ENCODE results near the gene PLOD3. TPM values are rescaled to one million over a fixed set of nuclear protein-coding genes. Genes with fewer than 3 reads are reported as not detected.

PLOD3 gene
- total RNA-seq, 1 experiment from 2014 or later: 74.5 TPM

DNA sequence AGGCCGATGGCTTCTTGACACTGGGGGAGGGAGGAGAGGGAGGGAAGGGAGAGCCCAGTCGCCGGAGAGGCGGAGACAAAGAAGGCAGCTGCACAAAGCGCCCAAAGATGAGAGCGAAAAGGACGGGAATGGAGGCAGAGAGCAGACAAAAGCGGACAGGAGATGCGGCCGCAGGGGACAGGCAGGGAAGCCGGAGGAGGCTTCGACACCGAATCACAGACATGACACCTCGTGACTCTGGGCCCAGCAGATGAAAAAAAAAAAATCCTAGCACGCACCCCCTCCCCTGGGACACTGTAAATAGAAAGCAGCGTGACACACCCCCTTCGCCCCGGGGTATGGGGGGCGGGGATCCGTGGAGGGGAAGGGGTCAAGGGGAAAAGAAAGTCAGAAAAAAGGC, 38.3 kb downstream of the PLOD3 start:
- Histone ChIP-seq H2BK20ac (ENCODE audit: low read depth, low read length, poor library complexity, severe bottlenecking) (no peak overlapping the region), H4K5ac (ENCODE audit: insufficient read length, low read depth, low read length) (no peak overlapping the region), H3K27ac (ENCODE audit: insufficient read length, low read depth, low read length) (no peak overlapping the region), H3K79me1 (ENCODE audit: insufficient read depth, low read depth, low read length, poor library complexity, severe bottlenecking) (no peaks in the 10 kb centered on the region), H3K4me2 (ENCODE audit: insufficient read depth, insufficient read length, low read length) (peak overlapping the region; percentile 91), H3K23ac (ENCODE audit: insufficient read length, low read depth, low read length) (no peak overlapping the region), H3K4ac (ENCODE audit: low read depth, low read length) (no peak overlapping the region), H2AK5ac (ENCODE audit: insufficient read length, low read length) (no peak overlapping the region), H2BK5ac (ENCODE audit: insufficient read length, low read length) (no peak overlapping the region), H3K79me2 (ENCODE audit: insufficient read depth, low read length) (no peaks in the 10 kb centered on the region), H3T11ph (ENCODE audit: low read length) (no peak overlapping the region), H3K18ac (ENCODE audit: insufficient read length, low read depth, low read length) (no peak overlapping the region), H3K27me3 (ENCODE audit: insufficient read depth, low read length) (peaks cover 31% of the 10 kb centered on the region; the same call in 1 of the 2 replicates), H3K4me1 (ENCODE audit: insufficient read depth, low read length) (no peaks in the 10 kb centered on the region; the same call in 1 of the 2 replicates), H4K20me1 (ENCODE audit: control insufficient read depth, insufficient read depth, insufficient read length) (no peaks in the 10 kb centered on the region), H3K56ac (ENCODE audit: insufficient read length, low read depth, low read length) (no peak overlapping the region), H4K91ac (ENCODE audit: insufficient read length, low read depth, low read length) (no peak overlapping the region), H3K9ac (ENCODE audit: extremely low read depth, insufficient read length, low read length) (no peak overlapping the region), H2BK15ac (ENCODE audit: low read depth, low read length) (no peak overlapping the region), H2AFZ (ENCODE audit: low read length) (no peak overlapping the region), H3K23me2 (ENCODE audit: insufficient read length, low read depth, low read length, poor library complexity, severe bottlenecking) (peaks cover 21% of the 10 kb centered on the region), H3K14ac (ENCODE audit: insufficient read depth, low read length) (no peak overlapping the region), H3K9me3 (ENCODE audit: control insufficient read depth, low read depth, low read length) (no peaks in the 10 kb centered on the region), H2BK12ac (ENCODE audit: insufficient read length, low read depth, low read length) (no peak overlapping the region), H2BK120ac (ENCODE audit: low read depth, low read length, poor library complexity, severe bottlenecking) (no peak overlapping the region), H4K8ac (replicated peaks; ENCODE audit: insufficient read length, low read depth, low read length) (no peak overlapping the region)
- WGBS (ENCODE audit: extremely low coverage, insufficient read length, low lambda C conversion rate): no CpG with 5 or more reads among the region's 20 CpGs
- peaks cover 81% of the 10 kb centered on the region for H3K27me3 Mint-ChIP-seq (ENCODE audit: low read depth)
- TF ChIP-seq CTCF (conservative IDR thresholded peaks at IDR 0.05): no peak
- DNase-seq: no peak
- no peaks in the 10 kb centered on the region for H3K36me3 Mint-ChIP-seq (ENCODE audit: insufficient read depth in 1 of 3, low read depth in 3 of 3)
- H3K9me3 Mint-ChIP-seq: peaks cover 0 to 2% of the 10 kb centered on the region in 2 experiments; a peak in 2 of 5 replicates
- peak overlapping the region; percentile 61 to 90 for H3K4me3 Mint-ChIP-seq
- H3K27ac Mint-ChIP-seq: no peak overlapping the region
- peaks cover 19 to 23% of the 10 kb centered on the region in 2 experiments for H3K4me1 Mint-ChIP-seq

Data from H9 (cell line).